Putamen (tissue), 1 donor: ENCODE data around the gene PPP6R3.

Source experiments
- DNase-seq: peaks from one replicate; pipeline ENCODE4 v3.0.0-alpha.2; 2016; ENCODE audit warnings: low spot score

The PPP6R3 gene

DNA sequence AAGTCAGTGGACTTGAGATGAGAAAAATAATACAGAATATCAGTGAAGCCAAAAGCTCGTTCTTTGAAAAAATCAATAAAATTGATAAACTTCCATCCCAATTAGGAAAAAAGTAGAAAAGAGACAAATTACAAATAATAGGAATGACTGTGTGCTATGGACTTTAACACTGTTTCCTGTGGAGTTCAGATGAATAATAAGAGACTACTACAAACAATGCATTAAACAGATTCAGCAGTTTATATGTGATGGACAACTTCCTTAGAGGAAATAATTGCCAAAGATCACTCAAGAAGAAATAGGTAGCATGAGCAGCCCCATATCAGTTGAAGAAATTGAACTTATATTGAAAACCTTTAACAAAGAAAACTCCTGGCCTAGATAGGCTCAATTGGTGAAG is 99.7 kb downstream of the PPP6R3 start:
- DNase-seq: no peak

DNA sequence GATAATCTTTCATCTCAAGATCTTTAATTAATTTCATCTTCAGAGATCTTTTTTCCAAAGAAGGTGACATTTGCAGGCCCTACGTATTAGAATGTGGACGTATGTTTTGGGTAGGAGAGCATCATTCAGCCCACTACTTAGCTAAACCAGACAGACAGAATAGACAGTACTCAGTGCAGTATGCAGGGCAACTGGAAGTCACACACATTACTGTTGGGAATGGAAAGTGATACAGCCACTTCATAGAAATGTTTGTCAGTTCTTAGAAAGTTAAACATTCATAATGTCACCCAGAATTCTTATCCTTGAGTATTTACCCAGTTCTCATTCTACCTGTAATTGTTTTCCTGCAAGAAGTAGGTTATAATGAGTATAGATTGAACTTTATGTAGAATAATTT is 102.9 kb downstream of the PPP6R3 start:
- DNase-seq: no peak

DNA sequence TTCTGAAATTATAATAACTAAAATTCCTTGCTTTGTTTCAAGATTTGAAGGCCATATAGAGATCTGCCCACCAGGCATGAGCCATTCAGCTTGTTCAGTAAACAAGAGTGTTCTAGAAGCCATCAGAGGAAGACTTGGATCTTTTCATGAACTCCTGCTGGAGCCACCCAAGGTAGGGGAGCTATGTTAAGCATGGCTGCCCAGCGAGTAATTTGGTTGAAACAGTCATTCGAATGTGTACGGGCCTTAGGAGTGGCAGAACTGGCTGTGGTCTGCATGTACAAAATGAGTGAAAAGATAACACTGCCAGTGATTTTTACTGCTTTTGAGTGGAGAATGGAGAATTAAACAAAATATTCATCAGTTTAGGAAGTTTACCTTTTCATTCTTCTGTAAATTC is 103.7 kb downstream of the PPP6R3 start:
- no peak for DNase-seq

DNA sequence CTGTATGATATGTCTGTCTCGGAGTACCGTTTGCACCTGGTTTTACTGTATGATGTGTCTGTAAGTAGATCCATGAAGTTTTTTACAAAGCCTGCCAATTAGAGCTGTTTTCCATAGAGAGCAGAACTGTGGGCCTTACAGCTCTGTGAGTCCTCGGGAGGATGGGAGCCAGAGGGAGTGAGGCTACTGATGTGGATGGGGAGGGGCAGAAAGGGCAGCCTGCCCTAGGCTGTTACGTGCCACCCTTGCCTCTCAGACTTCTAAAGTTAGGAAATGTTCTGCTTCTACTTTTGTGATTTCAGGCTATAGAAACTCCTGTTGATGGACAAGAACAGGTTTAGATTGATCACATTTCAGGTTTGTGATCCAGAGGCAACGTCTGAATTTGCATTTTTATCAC is 105.2 kb downstream of the PPP6R3 start:
- DNase-seq: no peak

DNA sequence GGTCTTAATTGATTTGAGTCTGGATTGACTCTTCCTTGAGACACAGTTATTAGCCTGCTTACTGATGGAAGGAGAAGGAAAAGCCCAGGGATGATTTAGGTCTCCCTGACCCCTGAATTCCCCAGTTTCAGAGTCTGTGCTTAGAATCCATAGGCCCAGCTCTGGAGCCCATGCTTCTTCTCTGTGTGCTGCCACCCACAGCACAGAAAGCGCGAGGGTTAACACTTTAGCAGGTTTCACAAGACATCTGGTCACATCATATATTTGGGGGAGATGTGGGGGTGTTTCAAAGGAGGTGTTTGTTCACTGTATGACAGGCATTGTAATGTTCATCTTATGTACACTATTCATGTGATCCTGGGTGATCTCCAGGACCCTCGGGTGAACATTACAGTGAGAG is 107.0 kb downstream of the PPP6R3 start:
- DNase-seq: no peak

DNA sequence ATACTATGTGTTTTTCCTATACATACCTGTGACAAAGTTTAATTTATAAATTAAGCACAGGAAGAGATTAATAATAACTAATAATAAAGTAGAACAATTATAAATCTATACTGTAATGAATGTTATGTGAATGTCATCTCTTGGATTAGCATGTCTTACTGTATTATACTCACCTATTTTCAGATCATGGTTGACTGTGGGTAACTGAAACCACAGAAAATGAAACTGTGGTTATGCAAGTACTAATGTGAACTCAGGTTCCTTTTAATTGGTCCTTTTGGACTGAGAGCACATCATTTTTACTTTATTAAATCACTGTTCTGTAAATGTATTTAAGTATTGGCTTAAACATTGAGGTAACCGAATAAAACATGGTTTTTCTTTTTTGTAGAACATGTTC is 108.8 kb downstream of the PPP6R3 start:
- no peak for DNase-seq

DNA sequence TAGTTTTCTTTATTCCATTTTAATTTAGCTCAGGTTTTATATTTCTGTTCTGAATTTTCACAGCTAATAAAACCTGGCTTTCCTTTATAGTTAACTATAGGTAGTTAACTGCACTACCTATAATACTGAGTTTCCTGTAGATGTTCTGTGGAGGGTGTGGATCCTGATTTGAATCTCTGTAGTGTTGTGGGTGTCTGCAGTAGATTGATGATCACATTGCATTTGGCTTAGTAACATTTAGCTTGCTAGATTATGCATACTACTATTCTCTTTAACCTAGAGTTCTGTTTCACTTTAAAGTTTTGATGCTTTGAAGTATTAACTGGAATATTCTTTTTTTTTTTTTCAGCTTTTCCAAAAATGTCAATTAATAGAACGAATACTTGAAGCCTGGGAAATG is 110.1 kb downstream of the PPP6R3 start:
- DNase-seq: no peak

DNA sequence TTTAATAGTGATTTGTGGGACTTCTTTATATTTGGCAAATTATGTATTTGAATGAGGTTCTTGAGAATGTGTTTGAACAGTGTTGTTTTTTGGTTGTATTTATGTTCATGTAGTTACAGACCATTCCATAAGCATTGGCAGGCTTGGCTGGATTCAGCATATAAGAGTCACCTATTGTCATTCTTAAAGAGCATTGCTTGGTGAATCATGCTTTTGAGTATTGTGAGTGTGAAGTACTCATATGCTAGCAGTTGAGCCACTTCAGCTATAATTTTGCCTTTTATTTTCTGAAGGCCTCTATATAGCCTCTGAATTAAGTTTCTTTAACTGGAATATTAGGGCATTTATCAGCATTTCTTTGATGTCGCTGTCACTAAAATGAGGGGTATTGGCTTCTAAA is 113.8 kb downstream of the PPP6R3 start:
- DNase-seq: no peak

DNA sequence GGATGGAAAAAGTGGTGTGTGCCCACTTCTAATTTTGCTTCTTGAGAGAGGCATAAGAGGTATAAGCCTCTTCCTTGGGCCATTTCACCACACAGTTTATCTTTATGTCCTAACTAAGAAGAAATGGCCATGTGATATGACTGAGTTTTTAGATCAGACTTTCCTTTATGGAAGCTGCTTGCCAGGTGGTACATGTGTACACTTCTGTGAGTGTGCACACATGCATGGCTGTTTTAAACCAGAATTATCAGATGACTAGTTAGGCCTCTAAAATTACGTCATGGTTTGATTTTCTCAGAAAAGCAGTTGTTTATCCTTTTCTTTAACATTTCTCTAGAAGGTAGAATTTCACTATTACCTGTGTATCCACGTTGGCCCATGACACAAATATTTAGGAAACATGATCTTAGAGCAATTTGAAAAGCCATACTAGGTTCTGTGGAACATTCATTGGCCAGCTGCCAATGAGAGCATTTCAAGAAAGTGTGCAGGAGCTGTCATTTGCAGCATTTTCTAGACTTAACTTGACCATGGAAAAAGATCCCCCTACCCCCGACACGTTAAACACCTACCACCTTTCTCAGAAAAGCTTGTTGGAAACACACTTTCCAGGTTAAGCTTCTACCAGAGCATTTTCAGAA is 114.6 kb downstream of the PPP6R3 start:
- no peak for DNase-seq

DNA sequence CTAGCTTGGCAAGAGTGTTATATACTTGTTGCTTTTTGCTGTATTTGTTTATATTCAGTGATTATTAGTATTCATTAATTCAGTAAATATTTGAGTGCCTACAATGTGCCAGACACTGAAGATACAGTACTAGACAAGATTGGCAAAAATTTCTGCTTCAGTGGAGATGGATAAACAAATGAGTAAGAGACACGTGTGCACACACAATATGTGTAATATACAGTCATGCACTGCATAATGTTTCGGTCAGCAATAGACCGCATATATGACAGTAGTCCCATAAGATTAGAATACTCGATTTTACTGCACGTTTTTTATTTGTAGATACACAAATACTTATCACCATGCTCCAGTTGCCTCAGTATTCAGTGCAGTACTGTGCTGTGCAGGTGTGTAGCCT is 118.9 kb downstream of the PPP6R3 start:
- no peak for DNase-seq

DNA sequence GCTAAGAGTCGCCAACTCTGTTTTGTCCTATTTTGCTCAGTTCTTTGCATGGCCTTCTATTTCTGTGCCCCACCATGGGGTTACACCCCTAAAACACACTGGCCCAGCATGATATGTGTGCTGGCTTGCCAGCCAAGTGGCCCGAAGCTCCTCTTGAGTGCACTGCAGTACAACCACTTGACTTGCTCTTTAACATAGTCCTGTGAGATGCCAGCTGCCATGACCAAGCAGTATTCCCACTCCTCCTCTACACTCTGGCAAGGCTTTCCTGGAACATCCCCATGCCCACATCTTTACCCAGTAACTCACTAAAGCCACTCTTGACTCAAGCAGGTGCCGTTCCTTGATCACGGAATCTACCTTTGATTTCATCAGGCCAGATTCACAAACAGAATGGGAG is 120.9 kb downstream of the PPP6R3 start:
- no peak for DNase-seq

DNA sequence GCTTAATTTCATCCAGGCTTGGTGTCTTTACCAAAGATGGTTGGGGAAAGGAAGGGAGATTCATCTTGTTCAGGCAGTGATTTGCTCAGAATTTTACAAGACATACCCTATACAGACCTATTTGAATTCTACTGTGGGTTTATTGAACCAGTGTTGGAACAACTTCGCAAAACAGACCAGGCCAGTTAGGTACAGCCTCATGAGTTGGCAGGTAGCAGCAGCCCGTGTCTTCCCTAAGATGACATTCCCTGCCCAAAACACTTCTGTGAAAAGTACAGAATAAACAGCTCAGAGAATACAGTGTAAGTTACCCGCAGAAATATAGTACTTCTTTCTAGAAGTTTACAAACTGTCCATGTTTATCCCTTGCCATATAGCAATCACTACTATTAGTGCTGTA is 121.3 kb downstream of the PPP6R3 start:
- DNase-seq: no peak

DNA sequence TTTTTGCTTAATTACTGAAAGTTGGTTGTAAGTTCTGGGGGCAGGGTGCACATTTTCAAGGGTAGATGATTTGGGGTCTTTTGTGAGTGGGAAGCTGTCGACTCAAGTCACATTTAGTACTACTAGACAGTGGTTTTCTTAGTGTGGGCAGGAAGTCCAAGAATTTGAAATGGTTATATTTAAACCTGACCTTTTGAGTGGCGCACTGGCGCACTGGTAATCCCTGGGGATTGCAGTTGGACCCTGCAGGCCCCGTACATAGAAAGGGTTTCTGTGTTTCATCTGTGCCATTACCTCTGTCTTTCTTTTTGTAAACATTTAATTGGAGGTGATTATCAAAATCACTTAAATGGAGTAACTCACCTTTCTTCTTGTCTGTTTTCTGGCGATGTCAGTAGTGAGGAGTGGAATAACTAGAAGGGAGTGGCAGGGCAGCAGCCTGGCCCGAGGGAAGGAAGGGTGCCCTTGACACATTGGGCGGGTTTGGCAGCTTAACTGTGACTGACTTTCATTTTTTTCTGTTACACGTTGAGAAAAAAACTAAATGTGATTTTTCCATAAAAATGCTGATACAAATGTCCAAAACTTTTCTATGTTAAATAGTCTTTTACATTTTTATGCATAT is 122.0 kb downstream of the PPP6R3 start:
- DNase-seq: no peak

DNA sequence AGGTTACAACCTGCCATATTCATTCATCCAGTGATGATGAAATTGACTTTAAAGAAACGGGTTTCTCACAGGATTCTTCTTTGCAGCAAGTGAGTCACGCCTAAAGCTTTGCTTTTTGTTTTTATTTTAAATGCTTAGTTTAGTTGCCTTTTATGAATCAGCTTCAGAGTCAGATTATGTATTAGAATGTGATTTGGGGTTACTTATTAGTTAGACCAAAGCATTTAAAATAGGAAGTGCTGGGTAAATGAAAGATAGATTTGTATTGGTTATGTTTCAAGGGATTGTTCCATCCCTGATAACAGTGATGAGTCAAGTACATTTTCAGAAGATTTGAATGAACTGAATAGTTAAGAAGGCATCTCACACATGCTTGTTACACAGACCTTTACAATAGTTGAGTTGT is 122.5 kb downstream of the PPP6R3 start:
- DNase-seq: no peak

DNA sequence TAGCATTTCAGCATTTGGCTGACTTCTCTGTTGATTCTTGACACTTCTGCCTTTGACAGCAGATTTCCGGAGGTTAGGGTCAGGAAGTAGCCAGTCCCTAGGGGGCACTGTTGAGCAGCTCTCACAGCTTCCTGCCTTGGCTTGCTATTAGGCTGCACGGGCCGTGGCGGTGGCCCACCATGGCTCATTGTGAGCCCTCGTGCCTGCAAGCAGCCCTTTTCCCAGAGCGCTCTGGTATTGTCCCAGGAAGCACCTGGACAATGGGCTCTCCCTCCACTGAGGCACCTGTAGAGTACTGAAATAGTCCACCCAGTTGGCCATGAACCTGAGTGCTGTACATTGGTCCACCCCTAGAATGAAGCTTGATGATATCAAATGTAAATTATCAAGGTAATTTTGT is 123.5 kb downstream of the PPP6R3 start:
- no peak for DNase-seq

DNA sequence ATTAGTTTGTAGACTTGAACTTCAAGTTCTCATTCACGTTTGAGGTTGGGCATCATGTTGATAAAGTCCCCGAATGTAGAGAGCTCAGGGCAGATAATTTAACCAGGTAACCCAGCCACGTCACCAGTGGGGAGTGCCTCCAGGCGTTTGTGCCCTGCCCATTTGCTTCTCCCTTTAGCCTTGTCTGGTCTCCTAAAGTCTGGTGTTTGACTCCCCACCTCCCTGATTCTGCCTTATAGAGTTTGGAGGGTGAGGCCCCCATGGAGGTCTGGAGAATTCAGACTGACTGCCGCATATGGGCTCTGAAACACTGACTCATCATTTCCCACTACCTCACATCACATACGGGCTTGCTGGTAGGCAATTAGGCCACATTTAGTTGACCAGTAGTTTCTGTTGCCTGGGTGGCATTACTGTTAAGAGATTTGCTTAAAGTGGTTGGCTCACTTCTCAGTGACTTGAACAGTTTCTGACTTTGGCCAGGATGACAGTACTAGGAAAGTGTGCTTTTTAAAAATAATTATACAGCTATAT is 124.5 kb downstream of the PPP6R3 start:
- DNase-seq: no peak

DNA sequence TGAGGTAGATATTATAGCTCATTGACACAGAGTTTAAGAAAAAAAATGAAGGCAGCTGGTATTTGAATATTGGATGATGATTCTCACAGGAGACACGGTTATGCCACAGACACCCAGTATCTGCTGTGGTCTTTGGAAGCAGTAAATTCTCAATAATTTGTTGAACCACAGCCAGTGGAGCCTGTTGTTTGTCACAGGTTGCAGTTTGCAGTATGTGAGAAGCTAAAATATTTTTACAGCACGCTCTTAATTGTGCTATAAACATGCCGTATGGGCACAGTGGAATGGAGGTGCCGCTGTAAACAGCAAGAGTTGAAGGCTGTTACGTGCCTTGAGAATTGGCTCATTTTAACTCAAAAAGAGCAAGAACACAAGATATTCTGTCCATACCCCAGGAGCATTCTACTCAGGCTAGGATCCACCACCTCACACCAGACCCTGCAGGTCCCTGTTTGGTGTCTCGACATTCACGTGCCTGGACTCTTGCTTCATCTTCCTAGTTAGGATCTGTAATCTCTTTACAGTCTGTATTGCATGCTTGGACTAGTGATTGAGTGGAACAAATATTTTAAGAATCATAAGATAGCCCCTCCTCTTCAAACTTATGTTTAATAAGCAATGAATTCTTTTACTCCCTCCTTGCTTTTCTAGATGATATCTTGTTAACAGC is 129.1 kb downstream of the PPP6R3 start:
- no peak for DNase-seq

DNA sequence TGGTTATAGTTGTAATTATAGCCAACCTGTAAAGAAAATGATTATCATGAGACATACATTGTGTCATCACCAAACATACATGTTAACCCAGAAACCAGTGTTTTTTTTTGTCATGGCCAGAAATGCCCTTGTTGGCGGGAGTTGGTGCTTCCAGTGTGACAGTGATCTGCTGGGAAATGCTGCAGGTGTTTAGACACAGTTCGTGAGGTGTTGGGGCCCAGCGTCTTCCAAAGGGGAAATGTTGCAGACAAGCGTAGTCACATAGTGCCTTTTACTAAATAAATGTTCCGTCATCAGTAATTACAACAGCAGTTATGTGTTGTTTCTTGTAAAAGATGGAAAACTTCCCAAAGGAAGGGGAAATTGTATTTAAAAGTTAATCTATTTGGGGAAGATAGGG is 131.2 kb downstream of the PPP6R3 start:
- no peak for DNase-seq

DNA sequence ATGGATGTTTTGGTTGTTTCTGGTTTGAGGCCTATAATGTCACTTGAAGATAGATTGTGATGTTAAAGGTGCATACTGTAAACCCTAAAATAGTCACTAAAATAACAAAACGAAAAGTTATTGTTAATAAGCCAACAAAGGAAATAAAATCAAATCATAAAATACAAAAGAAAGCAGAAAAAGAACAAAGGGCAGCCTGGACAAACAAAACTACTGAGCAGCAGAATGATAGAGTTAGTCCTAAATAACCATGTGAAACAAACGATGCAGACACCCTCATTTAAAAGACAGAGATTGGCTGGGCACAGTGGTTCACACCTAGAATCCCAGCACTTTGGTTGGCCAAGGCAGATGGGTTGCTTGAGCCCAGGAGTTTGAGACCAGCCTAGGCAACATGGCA is 132.9 kb downstream of the PPP6R3 start:
- DNase-seq: no peak

DNA sequence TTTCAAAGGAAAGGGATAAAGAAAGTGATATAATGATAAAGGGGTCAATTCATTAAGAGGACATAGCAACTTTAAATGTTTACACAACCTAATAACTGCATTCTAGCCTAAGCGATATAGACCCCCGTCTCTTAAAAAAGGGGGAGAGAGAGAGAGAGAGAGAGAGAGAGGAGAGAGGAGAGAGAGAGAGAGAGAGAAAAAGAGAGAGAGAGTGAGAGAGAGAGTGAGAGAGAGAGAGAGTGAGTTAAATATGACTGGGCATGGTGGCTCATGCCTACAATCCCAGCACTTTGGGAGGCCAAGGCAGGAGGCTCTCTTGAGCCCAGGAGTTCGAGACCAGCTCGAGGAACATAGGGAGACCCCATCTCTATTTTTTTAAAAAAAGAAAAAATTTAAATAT is 133.6 kb downstream of the PPP6R3 start:
- DNase-seq: no peak

DNA sequence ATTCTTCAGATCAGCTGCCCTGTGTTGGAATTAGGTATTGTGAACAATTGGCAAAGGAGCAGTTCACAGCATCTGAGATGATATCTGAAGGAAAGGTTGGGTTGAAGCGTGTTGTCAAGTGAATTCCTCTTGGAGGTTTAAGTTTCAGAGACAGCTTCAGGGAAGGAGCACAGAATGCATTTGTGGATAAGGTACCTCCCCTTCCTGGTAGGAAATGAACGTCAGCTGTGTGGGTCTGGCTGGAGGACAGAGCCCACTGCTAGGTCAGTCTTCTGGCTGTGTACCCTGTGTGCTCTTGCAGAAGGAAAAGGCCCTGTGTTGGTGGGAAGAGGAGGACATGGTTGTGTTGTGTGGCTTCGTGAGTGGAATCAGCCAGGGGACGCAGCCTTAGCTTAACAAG is 135.7 kb downstream of the PPP6R3 start:
- no peak for DNase-seq

DNA sequence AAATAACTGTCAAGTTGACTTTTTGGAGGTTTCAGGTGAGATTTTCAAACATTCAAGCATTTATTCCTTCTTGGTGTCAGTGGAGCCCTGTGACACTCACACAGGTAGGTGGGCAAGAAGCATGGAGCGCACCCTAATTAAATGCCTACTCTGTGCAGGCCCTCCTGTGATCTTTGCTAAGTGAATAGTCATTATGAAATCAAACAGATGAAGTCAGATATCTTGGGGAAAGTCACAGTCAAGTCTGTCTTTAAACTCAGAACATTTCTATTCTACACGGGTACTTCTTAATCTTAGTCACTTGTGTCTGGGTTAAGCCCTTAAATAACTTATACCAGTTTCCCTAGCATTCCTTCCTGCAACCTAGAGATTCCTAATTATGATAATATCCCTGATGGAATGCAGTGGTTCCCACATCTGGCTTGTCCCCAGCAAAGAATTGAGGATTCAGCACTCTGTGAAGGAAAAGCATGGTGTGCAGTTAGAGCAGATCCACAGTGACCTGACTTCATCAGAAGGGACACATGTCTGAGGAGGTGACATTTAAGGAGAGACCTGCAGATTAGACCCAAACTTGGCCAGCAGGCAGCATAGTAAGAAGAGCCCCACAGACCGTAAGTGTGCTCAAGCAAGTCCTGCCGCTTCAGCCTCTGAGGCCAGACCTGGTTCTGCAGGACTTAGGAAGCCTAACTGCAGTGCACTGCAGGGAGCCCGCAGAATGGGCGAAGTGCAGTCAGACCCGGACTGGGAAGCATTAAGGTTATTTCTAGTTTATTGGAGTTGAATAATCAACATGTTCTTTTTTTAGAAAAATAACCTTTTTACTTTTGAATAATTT is 138.5 kb downstream of the PPP6R3 start:
- DNase-seq: no peak

DNA sequence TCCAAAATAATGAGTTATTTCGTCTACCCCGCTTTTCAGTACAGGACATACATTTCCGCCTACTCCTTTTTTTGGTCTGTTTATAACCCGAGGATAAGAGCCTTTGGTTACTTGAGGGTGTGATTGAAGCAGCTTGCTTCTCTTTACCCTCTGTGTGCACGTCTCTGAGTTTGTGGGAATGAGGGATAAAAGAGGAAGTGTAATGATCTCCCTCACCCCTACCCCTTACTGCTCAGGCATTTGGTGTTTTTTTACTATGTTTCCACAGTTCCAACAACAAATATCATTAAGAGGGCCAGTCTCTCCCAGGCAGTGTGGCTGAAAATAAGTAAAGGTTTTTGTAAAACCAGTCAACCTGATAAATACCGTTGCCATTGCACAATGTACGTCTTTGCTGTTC is 140.6 kb downstream of the PPP6R3 start:
- DNase-seq: no peak
